Endothelial cell of umbilical vein (primary cell): ENCODE results near the gene PDIA5.

ENCODE experiments used
- EZH2 ChIP-seq: IDR thresholded peaks from 2 replicates; pipeline ENCODE4 v1.6.1; 2012; ENCODE audit warnings: borderline replicate concordance, low read depth, mild to moderate bottlenecking, moderate library complexity, low read length, inconsistent platforms; ENCODE audit not compliant: severe bottlenecking
- POLR2A ChIP-seq: IDR thresholded peaks from 2 replicates; pipeline ENCODE4 v1.6.1; 2012; ENCODE audit warnings: low read depth, mild to moderate bottlenecking, control low read depth, low read length
- POLR2AphosphoS5 ChIP-seq: IDR thresholded peaks from 2 replicates; pipeline ENCODE4 v1.6.1; 2012; ENCODE audit warnings: low read depth, mild to moderate bottlenecking, control low read depth, low read length, moderate library complexity; ENCODE audit not compliant: insufficient read depth
- TF ChIP-seq, protein P1 (sequence below), 2 donors: IDR thresholded peaks; 1 replicate in 1 of 2; 2 replicates in 1 of 2; pipeline ENCODE4 v1.5.1; 2011; ENCODE audit warnings: low read length in 2 of 2, mild to moderate bottlenecking in 2 of 2, moderate library complexity in 2 of 2, control low read depth in 1 of 2, inconsistent platforms in 1 of 2, low read depth in 1 of 2; ENCODE audit not compliant: insufficient read depth in 1 of 2; ENCODE audit errors: extremely low read depth in 1 of 2

DNA sequence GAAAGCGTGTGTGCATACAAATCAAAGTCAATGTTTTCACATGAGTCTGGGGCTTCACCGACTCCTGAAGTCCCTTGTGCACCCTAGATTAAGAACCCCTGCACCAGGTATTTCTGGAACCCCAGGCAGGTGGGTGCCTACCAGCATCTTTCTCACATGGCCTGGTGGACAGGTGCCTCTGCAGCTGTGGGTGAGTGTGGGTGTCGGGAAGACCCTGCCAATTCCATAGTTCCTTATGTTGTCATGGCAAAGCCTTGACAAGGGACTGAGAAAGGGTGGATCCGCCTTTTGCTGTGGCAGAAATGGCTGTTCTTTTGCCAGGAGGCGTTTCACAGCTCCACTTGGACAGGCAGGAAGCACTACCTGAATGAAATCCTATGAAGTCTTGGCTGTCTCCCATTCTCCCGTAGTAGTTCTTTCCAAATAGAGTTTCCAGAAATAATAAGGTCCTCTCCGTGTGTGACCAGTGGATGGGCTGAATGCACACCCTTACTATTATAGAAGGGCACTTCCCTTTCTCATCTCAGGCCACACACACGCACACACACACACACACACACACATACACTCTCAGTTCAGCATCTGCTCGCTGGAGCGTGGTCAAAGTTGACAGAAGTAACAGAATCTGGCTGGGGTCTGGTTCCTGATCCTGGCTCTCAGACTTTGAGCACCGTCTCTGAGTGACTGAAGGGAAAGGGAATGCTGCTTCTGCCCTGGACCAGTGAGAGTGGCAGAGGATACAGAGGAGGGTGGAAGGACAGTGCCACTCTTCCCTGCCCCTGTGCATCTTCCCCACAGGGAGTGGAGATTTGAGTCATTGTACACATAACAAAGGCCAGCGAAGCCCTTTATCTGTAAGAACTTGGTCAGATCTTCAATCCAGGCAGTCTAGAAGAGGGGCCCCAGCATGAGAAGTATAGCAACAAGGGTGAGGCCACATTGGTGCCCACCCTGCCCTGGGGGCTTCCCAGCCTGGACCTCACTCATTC, 38.7 kb downstream of the PDIA5 start:
- TF ChIP-seq EZH2: no peak
- no peak for TF ChIP-seq POLR2AphosphoS5
- TF ChIP-seq, protein P1, sequence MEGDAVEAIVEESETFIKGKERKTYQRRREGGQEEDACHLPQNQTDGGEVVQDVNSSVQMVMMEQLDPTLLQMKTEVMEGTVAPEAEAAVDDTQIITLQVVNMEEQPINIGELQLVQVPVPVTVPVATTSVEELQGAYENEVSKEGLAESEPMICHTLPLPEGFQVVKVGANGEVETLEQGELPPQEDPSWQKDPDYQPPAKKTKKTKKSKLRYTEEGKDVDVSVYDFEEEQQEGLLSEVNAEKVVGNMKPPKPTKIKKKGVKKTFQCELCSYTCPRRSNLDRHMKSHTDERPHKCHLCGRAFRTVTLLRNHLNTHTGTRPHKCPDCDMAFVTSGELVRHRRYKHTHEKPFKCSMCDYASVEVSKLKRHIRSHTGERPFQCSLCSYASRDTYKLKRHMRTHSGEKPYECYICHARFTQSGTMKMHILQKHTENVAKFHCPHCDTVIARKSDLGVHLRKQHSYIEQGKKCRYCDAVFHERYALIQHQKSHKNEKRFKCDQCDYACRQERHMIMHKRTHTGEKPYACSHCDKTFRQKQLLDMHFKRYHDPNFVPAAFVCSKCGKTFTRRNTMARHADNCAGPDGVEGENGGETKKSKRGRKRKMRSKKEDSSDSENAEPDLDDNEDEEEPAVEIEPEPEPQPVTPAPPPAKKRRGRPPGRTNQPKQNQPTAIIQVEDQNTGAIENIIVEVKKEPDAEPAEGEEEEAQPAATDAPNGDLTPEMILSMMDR (IDR thresholded peaks at IDR 0.05; ENCODE audit: extremely low read depth in 1 of 2, insufficient read depth in 1 of 2, low read depth in 1 of 2, low read length in 2 of 2): no peak
- no peak for TF ChIP-seq POLR2A
